HG03175 (cell line): ENCODE measurements around the gene MGAT4B.

Experiments
- ATAC-seq: cut with Tn5 transposase; IDR thresholded peaks from one replicate; pipeline ENCODE4 v1.9.1; 2021; ENCODE audit warnings: mild to moderate bottlenecking, moderate library complexity; ENCODE audit not compliant: unreplicated experiment

MGAT4B gene

DNA sequence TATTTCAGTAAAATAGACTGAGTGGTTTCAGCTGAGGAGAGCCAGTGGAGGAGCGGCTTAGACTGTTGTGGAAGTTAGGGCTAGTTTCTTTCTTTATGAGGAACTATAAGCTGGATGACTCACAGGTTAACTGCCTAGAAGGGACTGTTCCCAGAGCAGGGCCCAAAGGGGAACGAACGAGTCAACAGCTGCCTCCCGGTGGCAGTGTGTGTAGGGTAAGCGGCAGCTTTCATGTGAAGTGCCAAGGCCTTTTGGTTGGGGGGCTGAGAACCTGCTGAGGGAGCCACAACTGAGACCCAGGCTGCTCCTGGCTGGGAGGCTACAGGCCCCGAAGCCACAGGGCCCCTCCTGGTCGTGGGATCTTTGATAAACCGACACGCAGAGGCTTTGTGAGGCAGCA, 21.0 kb upstream of the MGAT4B start:
- no peak for ATAC-seq

DNA sequence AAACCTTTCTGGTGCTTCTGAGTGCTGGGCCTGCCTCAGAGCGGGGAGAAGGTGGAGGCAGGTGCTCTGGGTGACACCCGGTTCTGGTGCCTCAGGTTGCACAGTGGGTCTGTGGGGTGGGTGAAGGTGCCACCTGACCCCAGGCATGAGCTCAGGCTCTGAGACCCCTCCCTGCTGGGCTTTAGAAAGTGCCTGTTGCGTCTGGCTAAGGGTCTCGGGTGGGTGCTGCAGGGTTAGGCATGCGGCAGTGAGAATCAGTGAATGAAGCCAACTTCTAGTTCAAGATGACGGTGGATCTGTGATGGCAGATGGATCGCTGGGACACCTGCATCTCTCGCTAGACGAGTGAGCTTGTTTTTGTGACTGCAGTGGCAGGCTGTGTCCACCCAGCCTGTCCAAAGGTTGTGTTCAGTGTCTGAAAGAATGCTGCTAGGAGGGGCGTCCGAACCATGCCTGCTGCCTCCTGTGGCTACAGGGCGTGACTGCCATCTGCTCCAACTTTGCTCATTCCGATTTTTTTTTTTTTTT, 19.1 kb upstream of the MGAT4B start:
- no peak for ATAC-seq

DNA sequence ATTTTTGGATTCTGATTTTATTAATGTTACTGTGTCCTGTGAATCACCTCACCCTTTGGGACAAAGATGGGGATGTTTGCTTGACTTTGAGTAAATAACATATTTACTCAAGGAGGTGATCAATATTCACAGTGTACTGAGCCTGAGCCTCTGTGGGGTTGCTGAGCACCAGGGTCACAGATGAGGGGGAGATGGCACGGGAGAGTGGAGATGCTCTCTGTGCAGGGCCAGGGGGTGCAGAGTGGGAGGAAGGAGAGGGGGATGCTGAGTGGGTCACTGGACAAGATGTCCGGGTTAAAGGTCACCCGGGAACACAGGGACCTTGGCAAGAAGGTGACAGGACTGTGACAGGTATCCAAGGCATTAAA, 18.1 kb upstream of the MGAT4B start:
- no peak for ATAC-seq

DNA sequence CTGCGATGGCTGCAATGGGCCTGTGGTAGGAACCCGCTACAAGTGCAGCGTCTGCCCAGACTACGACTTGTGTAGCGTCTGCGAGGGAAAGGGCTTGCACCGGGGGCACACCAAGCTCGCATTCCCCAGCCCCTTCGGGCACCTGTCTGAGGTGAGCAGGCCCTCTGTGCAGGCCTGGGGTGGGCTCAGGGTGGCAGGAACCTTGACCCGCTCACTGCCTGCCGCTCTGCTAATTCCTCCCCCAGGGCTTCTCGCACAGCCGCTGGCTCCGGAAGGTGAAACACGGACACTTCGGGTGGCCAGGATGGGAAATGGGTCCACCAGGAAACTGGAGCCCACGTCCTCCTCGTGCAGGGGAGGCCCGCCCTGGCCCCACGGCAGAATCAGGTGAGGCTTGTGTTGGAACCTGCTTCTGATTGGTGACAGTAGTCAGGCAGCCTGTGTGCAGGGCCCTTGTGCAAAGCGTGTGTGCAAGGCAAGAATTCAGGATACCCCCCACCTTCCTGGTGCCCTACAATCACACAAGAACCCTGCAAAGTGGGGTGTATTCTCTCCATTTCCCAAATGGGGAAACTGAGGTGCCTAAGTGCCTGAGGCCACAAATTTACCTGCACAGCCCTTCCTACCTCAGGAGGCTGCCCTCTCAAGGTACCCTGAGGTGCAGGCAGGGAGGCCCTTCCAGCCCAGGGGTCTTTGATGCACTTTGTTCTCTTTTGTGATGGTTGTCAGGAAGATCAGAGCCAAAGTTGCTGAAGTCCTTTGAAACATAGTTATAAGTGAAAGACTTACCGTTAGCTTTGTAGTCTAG, 17.5 kb upstream of the MGAT4B start:
- no peak for ATAC-seq

DNA sequence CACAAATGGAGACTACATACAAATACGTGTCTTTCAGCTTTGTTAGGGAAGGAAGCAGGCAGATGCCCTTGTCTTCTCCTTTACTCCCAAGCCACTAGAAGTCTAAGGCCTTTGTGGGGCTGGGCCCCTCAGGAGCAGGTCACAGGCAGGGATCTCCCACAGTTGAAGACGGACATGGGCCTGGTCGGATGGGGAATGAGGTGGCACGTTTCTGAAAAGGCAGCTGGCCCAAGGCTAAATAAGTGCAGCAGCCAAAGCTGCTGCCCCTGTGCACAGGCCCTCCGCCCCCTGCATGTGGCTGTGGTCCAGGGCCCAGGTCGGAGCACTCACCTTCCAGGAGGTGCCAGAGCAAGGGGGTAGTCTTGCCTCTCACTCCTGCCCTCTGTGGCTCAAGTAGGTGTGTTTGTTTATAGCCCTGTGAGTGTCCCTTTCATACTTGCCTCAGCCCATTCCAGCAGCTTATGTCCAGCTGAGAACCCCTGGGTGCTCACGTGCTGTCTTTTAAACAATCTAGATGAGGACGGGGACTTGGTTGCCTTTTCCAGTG, 15.9 kb upstream of the MGAT4B start:
- ATAC-seq, result no peak

DNA sequence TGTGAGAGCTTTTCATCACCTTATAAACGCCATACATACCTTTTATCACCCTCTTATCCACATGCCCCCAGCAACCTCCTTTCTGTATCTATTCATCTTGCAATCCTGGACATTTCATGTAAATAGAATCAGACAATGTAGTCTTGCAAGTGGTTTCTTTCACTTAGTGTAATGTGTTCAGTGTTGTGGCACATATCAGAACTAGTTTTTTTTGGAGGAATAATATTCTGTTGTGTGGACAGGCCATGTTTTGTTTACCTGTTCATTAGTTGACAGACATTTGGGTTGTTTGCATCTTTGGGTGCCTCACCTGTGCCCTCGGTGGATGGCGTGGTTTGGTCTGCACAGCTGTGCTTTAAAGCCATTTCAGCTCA, 15.4 kb upstream of the MGAT4B start:
- ATAC-seq, result no peak

DNA sequence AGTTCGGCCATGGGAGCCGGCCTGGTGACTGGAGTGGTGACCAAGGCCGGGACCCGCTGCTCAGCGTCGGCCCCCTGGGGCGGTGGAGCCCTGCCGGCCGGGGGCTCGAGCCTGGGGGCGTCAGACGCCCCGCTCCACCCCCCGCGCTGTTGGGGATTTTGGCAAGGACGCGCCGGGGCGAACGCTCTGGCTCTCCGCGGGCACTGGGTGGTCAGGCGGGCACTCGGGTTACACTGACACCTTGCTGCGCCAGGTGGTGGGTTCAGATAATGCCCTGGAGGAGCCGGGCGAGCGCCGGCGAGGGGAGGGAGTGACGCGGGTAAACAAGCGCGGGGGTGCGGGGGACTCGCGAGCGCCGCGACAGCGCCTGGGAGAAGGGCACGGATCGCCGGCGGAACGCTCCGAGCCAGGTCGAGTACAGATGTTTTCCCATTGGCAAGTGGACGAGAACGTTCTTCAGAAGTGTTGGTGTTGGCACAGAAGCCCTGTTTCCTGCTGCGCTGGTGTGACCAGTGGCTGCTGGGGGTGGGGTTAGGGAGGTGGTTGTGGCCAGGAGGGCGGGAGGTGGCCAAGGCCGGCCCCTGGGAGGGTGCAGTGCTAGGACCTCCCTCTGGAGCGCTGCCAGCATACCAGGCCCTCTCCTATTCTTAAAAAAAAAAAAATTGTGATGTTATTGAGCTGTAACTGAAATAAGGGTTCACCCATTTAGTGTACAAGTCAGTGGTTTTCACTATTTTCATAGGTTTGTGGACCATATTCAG, 14.8 kb upstream of the MGAT4B start:
- peak; percentile 52 for ATAC-seq

DNA sequence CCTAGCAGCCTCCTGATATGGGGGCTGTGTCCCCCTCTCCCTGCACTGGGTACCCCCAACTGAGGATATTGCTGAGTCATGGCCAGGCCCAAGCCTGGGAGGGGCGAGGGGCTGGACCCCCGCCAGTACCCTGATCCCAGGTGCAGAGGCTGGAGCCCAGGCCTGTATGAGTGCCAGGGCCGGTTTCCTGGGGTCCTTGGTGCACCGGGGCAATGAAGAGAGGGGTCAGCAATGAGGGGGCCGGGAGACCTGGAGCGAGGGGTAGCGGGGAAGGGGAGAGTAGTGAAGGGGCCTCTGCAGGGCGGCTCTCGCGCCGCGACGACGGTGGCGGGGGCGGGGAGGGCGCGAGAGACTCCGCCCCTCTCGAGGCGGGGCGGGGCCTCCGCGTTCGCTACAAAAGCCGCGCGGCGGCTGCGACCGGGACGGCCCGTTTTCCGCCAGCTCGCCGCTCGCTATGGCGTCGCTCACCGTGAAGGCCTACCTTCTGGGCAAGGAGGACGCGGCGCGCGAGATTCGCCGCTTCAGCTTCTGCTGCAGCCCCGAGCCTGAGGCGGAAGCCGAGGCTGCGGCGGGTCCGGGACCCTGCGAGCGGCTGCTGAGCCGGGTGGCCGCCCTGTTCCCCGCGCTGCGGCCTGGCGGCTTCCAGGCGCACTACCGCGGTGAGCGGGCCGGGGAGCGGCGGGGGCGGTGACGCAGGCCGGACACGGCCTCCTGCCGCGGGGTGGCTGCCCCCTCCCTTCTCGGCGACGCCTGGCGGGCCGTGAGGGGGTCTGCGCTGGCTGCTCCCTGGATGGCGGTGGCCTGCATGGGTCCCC, 14.0 kb upstream of the MGAT4B start, which contains the start of gene SQSTM1:
Gene SQSTM1 (plus strand): TSS at position 423 of the 815 bp plus-strand sequence. CDS start 32 bp downstream, at position 455.
- peak; percentile 37 for ATAC-seq

DNA sequence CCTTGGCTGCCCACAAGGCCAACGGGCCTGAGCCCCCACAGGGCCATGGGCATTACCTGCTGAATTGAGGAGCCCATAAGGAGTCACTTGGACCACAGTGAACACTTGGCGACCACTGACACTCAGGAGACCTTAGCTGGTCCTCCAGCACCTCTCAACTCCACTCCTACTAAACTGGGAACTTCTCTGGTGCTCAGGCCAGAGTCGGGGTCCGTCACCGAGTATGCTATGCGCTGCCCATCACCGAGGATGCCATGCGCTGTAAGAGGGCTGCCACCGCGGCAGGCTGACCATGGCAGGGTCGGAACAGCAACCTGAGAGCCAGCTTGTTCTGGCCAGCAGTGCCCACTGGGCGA, 13.4 kb upstream of the MGAT4B start:
- ATAC-seq, result no peak

DNA sequence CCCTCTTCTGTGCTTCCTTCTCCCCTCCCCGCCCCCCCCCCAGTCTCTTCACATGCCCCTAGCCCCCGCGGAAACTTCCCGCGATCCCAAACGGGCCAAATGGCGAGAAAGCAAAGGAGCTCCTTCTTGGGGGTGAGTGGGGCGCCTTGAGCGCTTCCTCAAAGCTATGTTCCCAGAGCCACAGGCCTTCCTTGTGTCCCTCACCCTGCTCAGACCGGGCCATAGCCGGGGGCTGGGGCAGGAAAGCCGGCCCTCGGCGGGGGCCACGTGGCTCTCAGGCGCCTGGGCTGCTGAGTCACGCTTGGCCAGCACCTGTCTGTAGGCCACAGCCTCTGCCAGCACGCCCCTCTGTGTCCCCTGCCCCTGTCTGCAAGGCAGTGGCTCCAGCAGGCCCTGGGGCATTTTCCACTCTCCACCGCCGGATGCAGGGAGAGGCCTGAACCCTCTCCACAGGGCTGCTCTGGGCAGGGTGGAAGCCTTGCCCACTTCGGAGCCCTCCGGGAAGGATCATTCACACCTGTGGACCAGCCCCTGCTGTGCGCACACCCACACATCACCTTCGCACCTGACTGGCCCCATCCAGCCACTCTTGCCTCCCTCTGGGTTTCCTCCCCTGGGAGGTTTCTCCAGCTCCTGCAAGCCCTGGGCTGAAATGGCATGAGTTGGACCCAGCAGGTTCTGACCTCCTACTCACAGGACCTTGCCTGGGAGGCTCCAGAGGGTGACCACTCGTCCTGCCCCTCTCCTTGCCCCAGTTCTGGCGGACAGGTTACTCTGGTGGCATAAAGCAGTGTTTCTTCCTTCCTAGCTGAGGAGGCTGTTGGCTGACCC, 12.8 kb upstream of the MGAT4B start:
- peak; percentile 22 for ATAC-seq

DNA sequence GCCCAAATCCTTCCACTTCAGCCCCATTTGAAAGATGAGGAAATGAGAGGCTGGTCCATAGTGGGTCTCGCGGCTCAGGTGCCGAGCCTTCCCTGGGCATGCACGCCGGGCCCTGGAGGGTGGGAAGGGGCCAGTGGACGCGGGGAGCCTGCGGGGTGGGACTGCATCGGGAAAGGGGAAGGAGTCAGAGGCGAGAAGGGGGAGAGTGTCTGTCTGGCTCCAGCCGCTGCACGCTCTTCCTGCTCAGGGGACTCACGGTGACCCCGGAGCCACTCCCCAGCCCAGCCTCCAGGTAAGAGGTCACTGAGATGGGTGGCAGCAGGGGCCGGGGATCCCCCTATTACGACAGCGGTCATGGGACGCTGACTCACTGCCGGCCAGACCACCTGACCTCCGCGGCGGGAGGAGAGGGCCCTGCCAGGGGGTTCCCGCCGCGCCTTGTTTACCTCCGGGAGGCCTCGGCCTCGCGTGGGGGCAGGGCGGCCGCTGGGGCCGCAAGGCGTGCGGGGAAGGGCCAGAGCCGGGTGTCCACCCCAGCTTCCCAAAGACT, 12.2 kb upstream of the MGAT4B start:
- ATAC-seq, result peak; percentile 61

DNA sequence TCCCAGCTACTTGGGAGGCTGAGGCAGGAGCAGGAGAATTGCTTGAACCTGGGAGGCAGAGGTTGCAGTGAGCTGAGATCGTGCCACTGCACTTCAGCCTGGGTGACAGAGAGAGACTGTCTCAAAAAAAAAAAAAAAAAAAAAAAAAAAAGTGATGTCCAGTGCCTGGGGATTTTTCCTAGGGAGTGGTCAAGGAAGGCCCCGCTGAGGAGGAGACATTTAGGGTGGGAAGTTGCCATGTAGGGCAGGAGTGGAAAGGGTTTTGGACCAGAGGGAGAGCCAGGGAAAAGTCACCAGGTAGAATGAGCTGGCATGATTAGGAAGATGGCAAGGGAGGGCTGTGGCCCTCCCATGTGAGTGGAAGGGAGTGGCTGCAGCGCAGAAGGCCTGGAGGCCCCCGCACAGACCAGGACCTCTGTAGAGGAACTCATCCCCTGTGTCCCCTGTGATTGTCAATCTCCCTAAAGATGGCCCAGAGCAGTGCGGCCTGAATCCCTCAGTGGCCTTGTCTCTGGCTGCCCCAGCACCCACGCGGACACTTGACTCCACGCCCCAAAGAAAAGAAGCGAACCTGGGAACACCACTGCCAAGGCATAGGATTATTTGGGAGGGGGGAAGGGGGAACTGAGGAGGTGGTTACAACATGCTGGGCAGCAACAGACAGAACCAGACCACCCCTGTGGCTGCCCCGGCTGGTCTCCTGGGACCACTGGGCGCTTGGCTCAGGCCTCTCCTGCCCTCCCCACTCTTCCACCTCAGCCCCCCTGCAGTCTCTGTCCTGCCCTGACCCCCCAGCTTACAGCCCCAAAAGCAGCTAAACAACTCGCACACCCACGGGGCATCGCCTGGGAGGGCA, 11.5 kb upstream of the MGAT4B start:
- no peak for ATAC-seq

DNA sequence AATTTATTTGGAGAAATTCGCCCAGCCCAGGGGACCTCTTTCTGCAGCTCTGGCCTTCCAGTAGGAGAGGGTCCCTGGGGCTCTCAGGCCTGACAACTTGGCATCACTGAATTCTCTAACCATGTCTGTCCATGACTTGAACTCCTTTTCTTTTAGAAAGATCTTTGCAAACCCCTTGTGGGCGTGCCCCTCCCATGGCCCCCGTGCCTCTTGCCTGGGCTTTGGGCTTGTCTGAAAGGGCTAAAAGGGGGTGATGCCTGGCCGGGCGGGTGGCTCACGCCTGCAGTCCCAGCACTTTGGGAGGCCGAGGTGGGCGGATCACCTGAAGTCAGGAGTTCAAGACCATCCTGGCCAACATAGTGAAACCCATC, 10.8 kb upstream of the MGAT4B start:
- ATAC-seq, result no peak

DNA sequence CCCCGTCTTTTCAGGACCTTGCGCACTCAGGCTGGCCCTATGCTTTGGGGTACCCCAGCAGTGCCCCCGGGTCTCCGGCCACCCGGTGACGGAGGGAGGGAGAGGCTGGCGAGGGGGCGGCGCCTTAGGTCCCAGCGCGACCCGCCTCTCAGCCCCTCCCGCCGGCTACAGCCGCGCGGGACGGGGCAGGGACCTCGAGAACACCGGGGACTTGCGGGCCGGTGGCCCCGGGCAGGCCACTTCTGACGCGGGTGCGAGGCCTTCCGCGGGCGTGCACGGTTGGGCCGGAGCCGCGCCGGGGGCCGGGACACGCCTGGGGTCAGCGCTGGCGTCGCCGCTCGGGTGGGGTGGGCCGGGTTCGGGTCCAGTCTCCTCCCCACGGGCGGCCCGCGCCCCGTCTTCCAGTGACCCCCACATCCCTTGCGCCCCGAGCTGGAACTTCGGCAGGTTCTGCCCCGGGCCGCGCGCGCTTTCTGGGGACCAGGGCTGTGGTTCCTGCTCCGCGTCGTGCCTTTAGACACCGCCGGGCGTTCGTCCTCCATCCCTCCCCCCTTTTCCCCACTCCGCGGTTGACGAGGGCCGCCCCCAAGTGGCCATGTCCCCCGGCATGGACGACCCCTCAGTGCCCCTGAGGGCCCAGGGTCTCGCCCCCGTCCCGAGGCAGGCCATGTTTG, 10.3 kb upstream of the MGAT4B start:
- no peak for ATAC-seq

DNA sequence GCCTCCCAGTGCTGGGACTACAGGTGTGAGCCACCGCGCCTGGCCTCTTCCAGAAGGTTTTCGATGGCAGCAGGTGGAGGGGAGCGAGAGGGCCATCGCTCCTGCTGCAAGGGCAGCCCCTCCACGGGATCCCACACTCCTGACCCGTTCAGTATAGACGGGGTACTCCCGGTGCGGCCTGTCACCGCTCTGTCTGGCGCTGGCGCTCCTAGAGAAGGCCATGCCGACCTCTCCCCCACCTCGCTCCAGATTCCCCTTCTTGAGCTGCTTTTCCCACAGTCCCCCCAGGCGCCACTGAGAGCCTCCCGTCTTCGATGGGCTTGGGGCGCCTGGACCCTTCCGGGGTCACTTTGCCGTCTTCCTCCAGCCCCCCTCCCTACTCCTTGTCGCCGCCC, 9.7 kb upstream of the MGAT4B start:
- no peak for ATAC-seq

DNA sequence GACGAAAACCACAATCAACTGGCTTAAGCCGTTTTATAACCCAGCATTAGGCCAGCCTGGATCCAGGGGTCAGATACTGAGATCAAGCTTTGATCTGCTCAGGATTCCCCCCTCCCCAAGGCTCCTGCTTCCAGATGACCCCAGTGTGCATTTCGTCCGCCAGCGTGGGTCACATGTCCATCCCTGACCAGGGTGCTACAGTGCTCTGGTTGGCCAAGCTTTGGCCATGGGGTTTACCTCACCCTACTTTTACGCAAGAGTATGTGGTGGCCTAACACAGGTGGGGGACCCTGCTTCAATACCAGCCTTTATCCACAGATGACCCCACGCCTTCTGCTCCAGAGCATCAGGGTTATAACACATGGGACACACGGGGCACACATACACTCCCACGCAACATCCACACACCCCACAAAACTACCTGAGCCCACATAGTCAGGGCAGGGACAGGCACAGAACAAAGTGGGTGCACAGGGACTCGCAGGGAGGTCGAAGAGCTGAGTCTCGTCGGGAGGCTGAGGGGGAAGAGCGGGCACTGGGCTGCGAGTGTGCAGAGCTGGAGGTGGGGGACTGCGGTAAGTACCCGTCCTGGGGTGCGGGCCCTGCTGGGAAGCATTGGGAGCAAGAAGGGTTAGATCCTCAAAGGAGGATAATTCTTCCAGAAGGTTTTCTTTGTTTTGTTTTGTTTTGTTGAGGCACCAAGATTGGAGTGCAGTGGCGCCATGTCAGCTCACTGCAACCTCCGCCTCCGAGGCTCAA, 9.0 kb upstream of the MGAT4B start:
- no peak for ATAC-seq

DNA sequence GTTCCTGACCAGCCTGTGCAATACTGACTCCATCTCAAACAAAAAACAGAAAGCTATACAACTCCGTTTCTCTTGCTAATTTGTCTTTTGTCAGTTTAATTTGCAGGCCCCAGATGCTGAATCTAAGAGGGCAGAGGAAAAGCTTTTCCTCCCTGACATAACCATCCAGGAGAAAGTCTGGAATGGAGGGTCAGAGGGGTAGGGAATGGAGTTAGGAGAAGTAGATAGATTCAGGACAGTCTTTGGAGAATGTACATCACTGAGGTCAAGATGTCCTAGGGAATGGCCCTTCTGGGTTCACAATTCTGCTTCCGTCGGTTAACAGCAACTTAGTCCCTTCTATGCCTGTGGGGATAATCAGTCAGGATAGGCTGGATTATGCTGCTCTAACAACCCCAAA, 7.4 kb upstream of the MGAT4B start:
- no peak for ATAC-seq
